HCT116 (cell line): ENCODE results near the gene SMC4. TPM values are rescaled to one million over a fixed set of nuclear protein-coding genes. Genes with fewer than 3 reads are reported as not detected.

Experiments used
- ATAC-seq: fragments of 200-7000 bp; cut with Tn5 transposase; 2 replicates; pipeline ENCODE4 v1.9.1; 2020; ENCODE audit warnings: mild to moderate bottlenecking, moderate library complexity
- BruUV-seq: library from RNA; stranded (reverse); fragments of 400-500 nt; replicated peaks from 2 replicates; lab custom pipeline; 2021; lab: Mats Ljungman, UMichigan
- CTCF ChIA-PET: fragments of 300-600 bp; sonication (Branson Sonifier 250); formaldehyde crosslinking; loops from one replicate; lab custom pipeline; 2021; ENCODE audit warnings: antibody characterized with exemption; lab: Charles Lee
- POLR2A ChIA-PET: fragments of 300-600, 350-600 bp; sonication (Branson Sonifier 250); formaldehyde crosslinking; loops from one replicate; lab custom pipeline; 2021; ENCODE audit warnings: antibody characterized with exemption; lab: Charles Lee
- RAD21 ChIA-PET, 2 experiments: fragments of 300-600 bp; sonication (Branson Sonifier 250); formaldehyde crosslinking; loops; one replicate each; lab custom pipeline; 2023; ENCODE audit warnings: low total read pairs in 2 of 2; ENCODE audit not compliant: uncharacterized antibody in 2 of 2, unreplicated experiment in 2 of 2, low non-redundant PET in 1 of 2; lab: Charles Lee
- DNase-seq: peaks from one replicate; pipeline ENCODE4 v3.0.0-alpha.2; 2010; ENCODE audit warnings: low read depth, low spot score
- H2AFZ ChIP-seq: fragments of 200-600 bp; shearing (Covaris generic), sonication (generic); 2 replicates; pipeline ENCODE4 v1.6.1; 2017; ENCODE audit warnings: low read depth, mixed run types, mixed read lengths, antibody characterized with exemption, low read length; ENCODE audit not compliant: poor library complexity, severe bottlenecking
- H3K27ac ChIP-seq: 2 replicates; pipeline ENCODE4 v1.5.1; 2012; ENCODE audit warnings: low read depth, low read length
- H3K27me3 ChIP-seq: fragments of 200-600 bp; sonication (generic); 2 replicates; pipeline ENCODE4 v1.6.1; 2016; ENCODE audit warnings: mixed run types, low read length, mixed read lengths; ENCODE audit not compliant: insufficient read depth
- H3K36me3 ChIP-seq, 2 experiments: fragments of 200-500 bp in 1 of 2; fragments of 200-600 bp in 1 of 2; sonication (Bioruptor generic) in 1 of 2; sonication (generic) in 1 of 2; 2 replicates each; pipeline versions ENCODE4 v1.5.1 to v1.6.1; 2014 to 2016; ENCODE audit warnings: low read length in 2 of 2, inconsistent platforms in 1 of 2, mixed read lengths in 1 of 2, mixed run types in 1 of 2; ENCODE audit not compliant: insufficient read depth in 2 of 2, control insufficient read depth in 1 of 2
- H3K4me1 ChIP-seq, 2 experiments: fragments of 200-600 bp in 1 of 2; sonication (generic) in 1 of 2; 2 replicates each; pipeline versions ENCODE4 v1.5.1 to v1.6.1; 2012 to 2017; ENCODE audit warnings: low read length in 2 of 2, inconsistent platforms in 1 of 2, mild to moderate bottlenecking in 1 of 2, mixed read lengths in 1 of 2, mixed run types in 1 of 2, moderate library complexity in 1 of 2; ENCODE audit not compliant: insufficient read depth in 2 of 2, control insufficient read depth in 1 of 2
- H3K4me2 ChIP-seq: fragments of 200-600 bp; sonication (generic); 2 replicates; pipeline ENCODE4 v1.6.1; 2017; ENCODE audit warnings: mixed run types, low read length, mixed read lengths
- H3K4me3 ChIP-seq, 2 experiments: fragments of 200-600 bp in 1 of 2; sonication (generic) in 1 of 2; replicated peaks in 1 of 2; 2 replicates each; pipeline ENCODE4 v1.5.1; 2011 to 2016; ENCODE audit warnings: low read length in 2 of 2, control low read depth in 1 of 2, low read depth in 1 of 2, mild to moderate bottlenecking in 1 of 2, mixed read lengths in 1 of 2, mixed run types in 1 of 2
- H3K79me2 ChIP-seq: fragments of 200-600 bp; sonication (generic); 2 replicates; pipeline ENCODE4 v1.6.1; 2017; ENCODE audit warnings: mild to moderate bottlenecking, mixed run types, low read length, moderate library complexity, mixed read lengths; ENCODE audit not compliant: insufficient read depth
- H3K9ac ChIP-seq: fragments of 200-600 bp; sonication (generic); 2 replicates; pipeline ENCODE4 v1.6.1; 2016; ENCODE audit warnings: low read length, mixed read lengths
- H3K9me2 ChIP-seq: fragments of 200-600 bp; sonication (generic), shearing (Covaris generic); 2 replicates; pipeline ENCODE4 v1.6.1; 2017; ENCODE audit warnings: mixed run types, mild to moderate bottlenecking, moderate library complexity; ENCODE audit not compliant: insufficient read depth
- H3K9me3 ChIP-seq, 2 experiments: fragments of 200-500 bp in 1 of 2; fragments of 200-600 bp in 1 of 2; sonication (Bioruptor generic) in 1 of 2; sonication (generic) in 1 of 2; 2 replicates each; pipeline ENCODE4 v1.6.1; 2014 to 2017; ENCODE audit warnings: low read length in 2 of 2, mixed read lengths in 2 of 2, inconsistent platforms in 1 of 2, low read depth in 1 of 2, mild to moderate bottlenecking in 1 of 2, mixed run types in 1 of 2, moderate library complexity in 1 of 2; ENCODE audit not compliant: control insufficient read depth in 1 of 2, insufficient read depth in 1 of 2
- H4K20me1 ChIP-seq: fragments of 200-600 bp; sonication (generic), shearing (Covaris generic); 2 replicates; pipeline ENCODE4 v1.6.1; 2017; ENCODE audit warnings: mixed run types, mild to moderate bottlenecking, moderate library complexity; ENCODE audit not compliant: insufficient read depth
- EGR1 ChIP-seq: IDR thresholded peaks from 2 replicates; pipeline ENCODE4 v1.6.1; 2012; ENCODE audit warnings: low read depth
- ELF1 ChIP-seq: IDR thresholded peaks from 2 replicates; pipeline ENCODE4 v1.6.1; 2012; ENCODE audit warnings: low read depth, borderline replicate concordance
- EZH2 ChIP-seq: fragments of 200-600 bp; sonication (generic); IDR thresholded peaks from 2 replicates; pipeline ENCODE4 v1.6.1; 2017; ENCODE audit warnings: antibody characterized with exemption, mixed run types
- EZH2phosphoT487 ChIP-seq: fragments of 200-600 bp; IDR thresholded peaks from 2 replicates; pipeline ENCODE4 v1.6.1; 2018; ENCODE audit warnings: antibody characterized with exemption, borderline replicate concordance
- FOSL1 ChIP-seq: IDR thresholded peaks from 2 replicates; pipeline ENCODE4 v1.6.1; 2012; ENCODE audit warnings: low read depth
- POLR2AphosphoS5 ChIP-seq: IDR thresholded peaks from 2 replicates; pipeline ENCODE4 v1.6.1; 2011; ENCODE audit warnings: mild to moderate bottlenecking, low read depth, low read length, moderate library complexity
- SRF ChIP-seq: IDR thresholded peaks from 2 replicates; pipeline ENCODE4 v1.6.1; 2012; ENCODE audit warnings: low read depth
- intact Hi-C: fragments of 100-400 bp; cut with micrococcal nuclease; formaldehyde crosslinking; loops from 2 replicates; pipeline ENCODE4 v1.10.0; 2022
- total RNA-seq: library from RNA; stranded (reverse); gene quantifications from one replicate; pipeline ENCODE4 v1.2.1, GENCODE V29; 2021; ENCODE audit not compliant: unreplicated experiment
- TF ChIP-seq, protein P1 (sequence below): IDR thresholded peaks from 2 replicates; pipeline ENCODE4 v1.6.1; 2011; ENCODE audit warnings: mild to moderate bottlenecking, low read length, moderate library complexity; ENCODE audit not compliant: insufficient replicate concordance; ENCODE audit errors: extremely low read depth
- TF ChIP-seq, protein P2 (sequence below): IDR thresholded peaks from 2 replicates; pipeline ENCODE4 v1.6.1; 2012; ENCODE audit warnings: low read depth
- TF ChIP-seq, protein P3 (sequence below): IDR thresholded peaks from 2 replicates; pipeline ENCODE4 v1.6.1; 2012

Gene SMC4
- total RNA-seq, 1 experiment from 2014 or later, result 123 TPM

DNA sequence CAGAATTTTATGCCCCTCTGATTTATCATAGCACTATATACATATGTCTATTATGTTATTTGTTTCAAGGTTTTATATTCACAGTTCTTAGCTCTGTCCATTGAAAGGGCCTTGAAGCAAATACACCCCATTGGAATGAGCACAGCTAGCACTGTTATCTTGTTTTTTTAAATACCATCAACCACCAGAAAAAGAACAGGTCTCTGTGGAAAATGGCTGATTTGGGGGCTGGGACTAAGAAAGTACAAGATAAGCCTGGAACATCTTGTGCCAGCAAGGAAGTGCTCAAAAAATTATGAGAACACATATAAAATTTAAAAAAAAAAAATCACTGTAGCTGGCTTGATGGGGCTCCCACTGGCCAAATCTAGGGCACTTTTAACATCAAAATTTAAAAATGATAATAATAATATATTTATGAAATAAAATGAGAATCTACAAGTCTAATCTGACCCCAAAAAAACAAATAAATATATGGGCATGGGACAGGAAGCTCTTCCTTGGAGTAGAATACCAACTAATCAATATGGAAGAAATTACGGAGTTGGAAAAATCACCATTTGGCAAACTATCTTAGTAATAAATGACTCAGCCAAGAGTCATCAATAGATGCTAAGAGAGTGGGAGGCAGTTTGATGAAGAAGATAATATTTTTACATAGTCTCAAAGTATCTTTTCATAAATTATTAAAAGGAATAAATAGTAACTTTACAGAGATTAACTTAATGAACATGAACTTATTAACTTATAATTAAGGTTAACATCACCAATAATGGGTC, 20.9 kb upstream of the SMC4 start:
- Histone ChIP-seq H2AFZ (no peak overlapping the region), H3K9ac (no peak overlapping the region), H4K20me1 (no peaks in the 10 kb centered on the region), H3K4me3 (no peak overlapping the region), H3K9me2 (0 out of 2 replicates have a peak, but pooled peaks cover 4% of the 10 kb centered on the region), H3K4me2 (no peak overlapping the region), H3K9me3 (no peaks in the 10 kb centered on the region), H3K27me3 (no peaks in the 10 kb centered on the region), H3K27ac (no peak overlapping the region), H3K79me2 (peaks cover 7% of the 10 kb centered on the region; the same call in 1 of the 2 replicates), H3K4me1 (peaks cover 0 to 6% of the 10 kb centered on the region in 2 experiments; a peak in 2 of 4 replicates), H3K36me3 (peaks cover 0 to 2% of the 10 kb centered on the region in 2 experiments; a peak in 1 of 4 replicates)
- POLR2A ChIA-PET, result no interaction called here
- ATAC-seq (no peak), DNase-seq (no peak)
- no TSS peak for BruUV-seq
- TF ChIP-seq EZH2phosphoT487 (no peak), ELF1 (no peak), EGR1 (0 out of 2 replicates have a peak, but pooled peaks have one; percentile 4), FOSL1 (peak; percentile 33; the same call in 1 of the 2 replicates), EZH2 (no peak), SRF (no peak), POLR2AphosphoS5 (no peak)
- TF ChIP-seq, protein P1, sequence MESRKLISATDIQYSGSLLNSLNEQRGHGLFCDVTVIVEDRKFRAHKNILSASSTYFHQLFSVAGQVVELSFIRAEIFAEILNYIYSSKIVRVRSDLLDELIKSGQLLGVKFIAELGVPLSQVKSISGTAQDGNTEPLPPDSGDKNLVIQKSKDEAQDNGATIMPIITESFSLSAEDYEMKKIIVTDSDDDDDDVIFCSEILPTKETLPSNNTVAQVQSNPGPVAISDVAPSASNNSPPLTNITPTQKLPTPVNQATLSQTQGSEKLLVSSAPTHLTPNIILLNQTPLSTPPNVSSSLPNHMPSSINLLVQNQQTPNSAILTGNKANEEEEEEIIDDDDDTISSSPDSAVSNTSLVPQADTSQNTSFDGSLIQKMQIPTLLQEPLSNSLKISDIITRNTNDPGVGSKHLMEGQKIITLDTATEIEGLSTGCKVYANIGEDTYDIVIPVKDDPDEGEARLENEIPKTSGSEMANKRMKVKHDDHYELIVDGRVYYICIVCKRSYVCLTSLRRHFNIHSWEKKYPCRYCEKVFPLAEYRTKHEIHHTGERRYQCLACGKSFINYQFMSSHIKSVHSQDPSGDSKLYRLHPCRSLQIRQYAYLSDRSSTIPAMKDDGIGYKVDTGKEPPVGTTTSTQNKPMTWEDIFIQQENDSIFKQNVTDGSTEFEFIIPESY, result no peak
- TF ChIP-seq, protein P2, sequence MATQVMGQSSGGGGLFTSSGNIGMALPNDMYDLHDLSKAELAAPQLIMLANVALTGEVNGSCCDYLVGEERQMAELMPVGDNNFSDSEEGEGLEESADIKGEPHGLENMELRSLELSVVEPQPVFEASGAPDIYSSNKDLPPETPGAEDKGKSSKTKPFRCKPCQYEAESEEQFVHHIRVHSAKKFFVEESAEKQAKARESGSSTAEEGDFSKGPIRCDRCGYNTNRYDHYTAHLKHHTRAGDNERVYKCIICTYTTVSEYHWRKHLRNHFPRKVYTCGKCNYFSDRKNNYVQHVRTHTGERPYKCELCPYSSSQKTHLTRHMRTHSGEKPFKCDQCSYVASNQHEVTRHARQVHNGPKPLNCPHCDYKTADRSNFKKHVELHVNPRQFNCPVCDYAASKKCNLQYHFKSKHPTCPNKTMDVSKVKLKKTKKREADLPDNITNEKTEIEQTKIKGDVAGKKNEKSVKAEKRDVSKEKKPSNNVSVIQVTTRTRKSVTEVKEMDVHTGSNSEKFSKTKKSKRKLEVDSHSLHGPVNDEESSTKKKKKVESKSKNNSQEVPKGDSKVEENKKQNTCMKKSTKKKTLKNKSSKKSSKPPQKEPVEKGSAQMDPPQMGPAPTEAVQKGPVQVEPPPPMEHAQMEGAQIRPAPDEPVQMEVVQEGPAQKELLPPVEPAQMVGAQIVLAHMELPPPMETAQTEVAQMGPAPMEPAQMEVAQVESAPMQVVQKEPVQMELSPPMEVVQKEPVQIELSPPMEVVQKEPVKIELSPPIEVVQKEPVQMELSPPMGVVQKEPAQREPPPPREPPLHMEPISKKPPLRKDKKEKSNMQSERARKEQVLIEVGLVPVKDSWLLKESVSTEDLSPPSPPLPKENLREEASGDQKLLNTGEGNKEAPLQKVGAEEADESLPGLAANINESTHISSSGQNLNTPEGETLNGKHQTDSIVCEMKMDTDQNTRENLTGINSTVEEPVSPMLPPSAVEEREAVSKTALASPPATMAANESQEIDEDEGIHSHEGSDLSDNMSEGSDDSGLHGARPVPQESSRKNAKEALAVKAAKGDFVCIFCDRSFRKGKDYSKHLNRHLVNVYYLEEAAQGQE, result no peak
- TF ChIP-seq, protein P3, sequence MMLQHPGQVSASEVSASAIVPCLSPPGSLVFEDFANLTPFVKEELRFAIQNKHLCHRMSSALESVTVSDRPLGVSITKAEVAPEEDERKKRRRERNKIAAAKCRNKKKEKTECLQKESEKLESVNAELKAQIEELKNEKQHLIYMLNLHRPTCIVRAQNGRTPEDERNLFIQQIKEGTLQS, result no peak
- CTCF ChIA-PET, result no interaction called here
- intact Hi-C loops, result no loop called here
- RAD21 ChIA-PET, result no interaction called here
